Measurements from ENCODE around the gene FLVCR2.
"Not testable (repeated sequence)": the region's sequence is repeated elsewhere in the genome, so short reads cannot be mapped to it uniquely, and the experiment has no call there.

- not testable (repeated sequence) for TF ChIP-seq POLR2A, CTCF (IDR thresholded peaks at IDR 0.05)
Observed at GRCh38 chr14:75601061-75601460, 22.6 kb downstream of the FLVCR2 start.
